GM19328 (cell line): ENCODE measurements around the gene HLF.

Experiments
- ATAC-seq: cut with Tn5 transposase; IDR thresholded peaks from one replicate; pipeline ENCODE4 v1.9.1; 2021; ENCODE audit warnings: mild to moderate bottlenecking, moderate library complexity; ENCODE audit not compliant: unreplicated experiment

Gene HLF

DNA sequence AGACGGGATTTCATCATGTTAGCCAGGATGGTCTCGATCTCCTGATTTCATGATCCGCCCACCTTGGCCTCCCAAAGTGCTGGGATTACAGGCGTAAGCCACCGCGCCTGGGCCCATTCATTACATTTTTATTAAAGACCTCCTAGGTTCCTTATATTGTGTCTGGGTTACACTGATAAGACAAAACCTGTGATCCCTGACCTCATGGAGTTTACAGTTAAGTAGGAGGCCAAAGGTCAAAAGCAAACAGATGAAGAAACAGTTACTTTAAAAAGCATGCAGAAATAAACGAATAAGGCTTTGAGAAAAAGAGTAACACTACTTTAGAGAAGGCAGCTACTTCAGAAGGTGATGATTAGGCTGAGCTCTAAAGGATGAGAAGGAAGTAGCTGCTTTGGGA, 14.9 kb upstream of the HLF start:
- no peak for ATAC-seq

DNA sequence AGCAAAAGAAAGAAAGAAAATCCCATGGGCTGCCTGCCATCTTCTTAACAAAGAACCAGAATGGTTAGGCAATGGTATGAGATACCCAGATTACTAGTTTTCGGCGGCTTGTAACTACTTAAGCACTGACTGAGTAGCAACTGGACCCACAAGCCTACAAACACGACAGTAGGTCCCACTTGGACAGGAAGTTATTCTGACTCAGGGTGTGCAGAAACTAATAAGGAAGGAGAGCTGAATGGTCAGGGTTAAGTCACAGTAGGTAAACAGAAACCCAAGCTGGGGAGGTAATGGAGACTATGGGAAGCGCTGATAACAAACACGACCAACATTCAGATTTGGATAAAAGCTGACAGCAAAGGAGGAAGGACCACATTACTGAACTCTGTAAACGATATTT, 10.4 kb upstream of the HLF start:
- no peak for ATAC-seq

DNA sequence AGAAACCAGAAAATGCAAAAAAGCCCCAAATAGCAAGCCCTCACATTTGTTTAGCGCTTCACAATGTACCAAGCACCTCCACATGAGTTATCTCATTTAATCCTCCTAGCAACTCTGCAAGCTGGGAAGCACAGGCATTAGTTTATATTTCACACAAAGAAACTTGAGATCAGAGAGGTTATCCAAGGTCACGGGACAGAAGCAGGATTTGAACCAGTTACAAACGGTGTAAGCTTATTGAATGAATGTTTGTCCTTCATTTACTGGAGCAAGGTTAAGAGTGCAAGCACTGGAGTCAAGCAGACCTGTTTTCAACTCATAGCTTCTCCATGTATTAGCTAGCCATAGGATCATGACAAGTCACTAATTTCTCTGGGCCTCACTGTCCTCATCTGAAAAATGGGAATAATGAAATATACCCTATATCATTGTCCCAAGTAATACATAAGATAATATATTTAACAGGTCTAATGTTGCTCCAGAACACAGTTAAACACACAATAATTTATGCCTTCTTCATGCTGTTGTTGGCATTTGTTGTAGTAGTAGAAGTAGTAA, 6.1 kb upstream of the HLF start:
- no peak for ATAC-seq

GRCh38 chr17:55259684-55260111, 5.1 kb upstream of the HLF start:
- no peak for ATAC-seq

GRCh38 chr17:55261311-55261710, 3.4 kb upstream of the HLF start:
- no peak for ATAC-seq

GRCh38 chr17:55263569-55264277, 1.0 kb upstream of the HLF start:
- no peak for ATAC-seq

- no peak for ATAC-seq
Observed at GRCh38 chr17:55264278-55264644, 499 bp upstream of the HLF start.

DNA sequence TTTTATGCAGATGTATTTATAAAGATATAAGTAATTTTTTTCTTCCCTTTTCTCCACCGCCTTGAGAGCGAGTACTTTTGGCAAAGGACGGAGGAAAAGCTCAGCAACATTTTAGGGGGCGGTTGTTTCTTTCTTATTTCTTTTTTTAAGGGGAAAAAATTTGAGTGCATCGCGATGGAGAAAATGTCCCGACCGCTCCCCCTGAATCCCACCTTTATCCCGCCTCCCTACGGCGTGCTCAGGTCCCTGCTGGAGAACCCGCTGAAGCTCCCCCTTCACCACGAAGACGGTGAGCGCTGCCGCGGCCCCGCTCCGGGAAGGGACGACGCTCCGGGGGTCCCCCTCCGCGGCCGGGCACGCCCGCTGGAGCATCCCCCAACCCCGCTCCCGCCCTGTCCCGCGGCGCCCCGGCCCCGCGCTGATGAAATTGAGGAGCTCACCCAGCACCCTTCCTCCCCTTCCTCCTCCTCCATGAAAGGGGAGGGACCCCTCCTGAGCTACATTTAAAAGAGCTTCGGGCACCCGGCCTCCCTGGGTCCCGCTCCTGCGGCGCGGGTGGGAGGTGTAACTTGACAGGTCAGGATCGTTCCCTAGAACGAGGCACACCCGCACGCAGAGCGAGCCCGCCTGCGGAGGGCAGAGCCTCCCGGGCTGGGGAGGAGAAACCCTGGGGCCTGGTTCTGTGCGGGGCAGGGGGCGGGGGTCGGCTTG, 706 bp downstream of the HLF start:
- ATAC-seq: no peak

DNA sequence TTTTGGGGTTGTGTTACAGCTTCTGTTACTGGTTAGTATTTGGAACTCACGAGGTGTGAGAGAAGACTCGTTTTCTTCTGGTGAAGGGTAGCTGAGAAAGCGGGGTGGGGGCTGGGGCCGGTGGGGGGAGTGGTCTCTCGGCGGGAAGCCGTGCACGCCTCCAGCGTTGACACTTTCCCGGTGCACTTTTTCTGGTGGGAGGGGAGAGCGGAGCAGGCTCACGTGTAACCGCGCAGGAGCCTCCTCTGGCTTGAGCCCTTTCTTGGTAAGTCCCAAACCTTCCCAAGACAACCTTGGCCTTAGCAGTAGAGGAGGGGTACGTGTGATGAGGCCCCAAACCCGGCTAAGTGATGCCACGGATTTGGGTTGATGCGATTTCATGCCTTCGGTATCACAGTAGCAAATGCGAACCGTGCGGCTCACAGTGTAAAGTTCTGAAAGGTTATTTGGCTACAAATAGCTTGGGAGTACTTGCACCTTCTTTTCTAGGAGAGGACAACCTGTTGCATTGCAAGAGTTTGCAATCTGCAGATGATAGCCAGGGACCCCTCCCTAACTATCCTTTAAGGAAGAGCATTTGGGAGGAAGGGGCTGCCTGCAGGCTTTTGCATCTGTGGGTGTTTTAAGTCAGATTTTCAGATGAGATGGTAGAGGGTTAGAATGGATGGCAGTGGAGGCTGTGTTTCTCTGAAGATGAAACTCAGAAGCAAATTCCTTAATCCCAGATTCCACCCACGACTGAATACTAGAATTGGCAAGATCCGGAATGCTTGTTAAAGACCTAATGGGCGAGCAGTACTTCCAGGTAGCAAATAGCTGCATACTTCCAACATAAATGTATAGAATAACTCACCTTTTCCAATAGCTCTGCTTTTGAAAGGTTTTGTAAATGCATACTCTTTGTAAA, 1.5 kb downstream of the HLF start:
- no peak for ATAC-seq

- ATAC-seq: no peak
Observed at GRCh38 chr17:55266958-55267688, 2.4 kb downstream of the HLF start.

DNA sequence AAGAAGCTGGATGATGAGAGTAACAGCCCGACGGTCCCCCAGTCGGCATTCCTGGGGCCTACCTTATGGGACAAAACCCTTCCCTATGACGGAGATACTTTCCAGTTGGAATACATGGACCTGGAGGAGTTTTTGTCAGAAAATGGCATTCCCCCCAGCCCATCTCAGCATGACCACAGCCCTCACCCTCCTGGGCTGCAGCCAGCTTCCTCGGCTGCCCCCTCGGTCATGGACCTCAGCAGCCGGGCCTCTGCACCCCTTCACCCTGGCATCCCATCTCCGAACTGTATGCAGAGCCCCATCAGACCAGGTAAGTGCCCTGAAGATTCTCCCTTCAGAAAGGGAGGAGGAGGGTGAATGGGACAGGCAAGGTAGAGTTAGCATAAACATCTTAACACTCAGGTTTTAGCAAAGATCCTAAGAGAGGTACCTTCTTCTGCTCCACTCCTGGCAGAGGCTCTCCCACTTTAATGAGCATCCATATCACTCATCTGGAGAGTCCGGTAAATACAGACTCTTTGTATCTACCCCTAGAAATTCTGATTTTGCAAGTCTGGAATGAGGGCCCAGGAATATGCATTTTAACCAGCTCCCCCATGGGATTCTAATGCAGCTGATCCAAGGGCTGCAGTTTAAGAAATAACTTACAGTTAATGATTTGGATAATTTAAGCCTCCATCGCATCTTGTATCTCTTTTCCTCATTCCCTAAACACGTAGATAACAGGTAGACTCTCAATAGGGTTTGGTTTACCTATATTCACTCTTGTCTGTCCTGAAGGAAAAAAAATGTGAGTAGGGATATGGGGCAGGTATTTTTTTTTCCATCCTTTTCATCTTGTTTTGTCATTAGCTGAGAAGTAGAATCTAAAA, 3.3 kb downstream of the HLF start:
- no peak for ATAC-seq

- ATAC-seq: no peak
Observed at GRCh38 chr17:55268649-55269480, 4.1 kb downstream of the HLF start.

DNA sequence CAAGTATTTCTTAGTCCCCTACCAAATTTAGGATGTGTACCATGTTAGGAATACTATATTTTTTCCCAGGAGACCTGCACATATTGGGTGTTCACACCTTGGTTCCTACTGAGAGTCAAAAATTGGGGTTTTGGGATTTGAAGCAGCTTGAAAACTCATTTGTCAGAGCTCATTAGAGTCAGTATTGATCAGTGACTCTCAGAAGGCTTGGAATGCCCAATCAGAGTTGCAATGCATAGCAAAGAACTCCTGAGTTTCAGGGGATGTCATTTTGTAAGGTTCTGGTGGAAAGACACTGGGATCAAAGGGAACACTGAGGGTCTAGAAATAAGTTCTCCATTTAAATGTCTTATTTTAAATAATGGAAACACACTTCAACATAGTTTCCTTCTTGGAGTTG, 5.1 kb downstream of the HLF start:
- no peak for ATAC-seq

DNA sequence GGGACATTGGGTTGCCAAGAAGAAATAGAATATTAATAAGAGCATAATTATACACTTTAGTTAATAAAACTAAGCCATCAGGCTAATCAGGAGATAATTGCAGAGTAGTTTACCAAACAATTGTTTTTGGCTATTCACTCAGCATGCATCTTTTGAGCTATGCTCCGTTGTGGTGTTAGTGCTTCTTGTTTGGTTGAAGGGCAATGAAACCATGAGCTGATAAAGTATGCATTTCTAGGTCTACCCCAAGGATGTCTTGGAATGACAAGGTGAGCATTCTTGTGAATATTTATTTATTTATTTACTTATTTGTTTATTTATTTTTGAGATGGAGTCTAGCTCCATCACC, 6.4 kb downstream of the HLF start:
- no peak for ATAC-seq

- no peak for ATAC-seq
Observed at GRCh38 chr17:55271958-55272710, 7.4 kb downstream of the HLF start.

- no peak for ATAC-seq
Observed at GRCh38 chr17:55272711-55273578, 8.2 kb downstream of the HLF start.
